HL-60/S4 treated with phorbol 12-myristate 13-acetate at 8.2 ng/mL for 4 days and 3 days (cell line): ENCODE results near the gene PRUNE2.
"Not testable (repeated sequence)": the region's sequence is repeated elsewhere in the genome, so short reads cannot be mapped to it uniquely, and the experiment has no call there.

ENCODE experiments used
- in situ Hi-C: fragments of 300-500 bp; cut with MboI; formaldehyde crosslinking; loops from 2 replicates; pipeline ENCODE4 v1.15.0; 2022; ENCODE audit warnings: low sequenced_read_pairs

Gene PRUNE2

GRCh38 chr9:76609285-76610010 lies 296.5 kb downstream of the PRUNE2 start:
- in situ Hi-C loops: no loop called here

- in situ Hi-C loops: no loop called here
These were observed 297.2 kb downstream of the PRUNE2 start for GRCh38 chr9:76608575-76609273.

GRCh38 chr9:76607730-76608436 lies 298.0 kb downstream of the PRUNE2 start:
- in situ Hi-C loops: no loop called here

GRCh38 chr9:76605321-76605900 lies 300.5 kb downstream of the PRUNE2 start:
- in situ Hi-C loops: no loop called here

- in situ Hi-C loops: no loop called here
These were observed 301.9 kb downstream of the PRUNE2 start for GRCh38 chr9:76603931-76604570.

GRCh38 chr9:76603448-76603895 lies 302.4 kb downstream of the PRUNE2 start:
- in situ Hi-C loops: no loop called here

GRCh38 chr9:76602199-76602598 lies 303.7 kb downstream of the PRUNE2 start:
- in situ Hi-C loops: no loop called here

- in situ Hi-C loops: no loop called here
These were observed 305.8 kb downstream of the PRUNE2 start for GRCh38 chr9:76600007-76600615.

- in situ Hi-C loops: no loop called here
These were observed 306.9 kb downstream of the PRUNE2 start for GRCh38 chr9:76598981-76599380.

- in situ Hi-C loops: no loop called here
These were observed 310.3 kb downstream of the PRUNE2 start for GRCh38 chr9:76595645-76596044.

GRCh38 chr9:76594764-76595424 lies 311.0 kb downstream of the PRUNE2 start:
- in situ Hi-C loops: no loop called here

GRCh38 chr9:76593961-76594735 lies 311.8 kb downstream of the PRUNE2 start:
- in situ Hi-C loops: not testable (repeated sequence)

GRCh38 chr9:76592974-76593347 lies 313.0 kb downstream of the PRUNE2 start:
- in situ Hi-C loops: no loop called here

- in situ Hi-C loops: no loop called here
These were observed 313.6 kb downstream of the PRUNE2 start for GRCh38 chr9:76592091-76592973.

GRCh38 chr9:76591256-76591950 lies 314.5 kb downstream of the PRUNE2 start:
- in situ Hi-C loops: no loop called here

- in situ Hi-C loops: no loop called here
These were observed 317.6 kb downstream of the PRUNE2 start for GRCh38 chr9:76588316-76588715.

GRCh38 chr9:76586390-76587314 lies 319.3 kb downstream of the PRUNE2 start:
- in situ Hi-C loops: no loop called here
